COLO829 (cell line): Measurements from ENCODE around the gene TSPAN13.

ENCODE experiments used
- DNase-seq: peaks from one replicate; pipeline ENCODE4 v3.0.0; 2012; ENCODE audit warnings: low spot score

Gene TSPAN13

GRCh38 chr7:16776053-16776452 is 22.5 kb downstream of the TSPAN13 start:
- no peak for DNase-seq

DNA sequence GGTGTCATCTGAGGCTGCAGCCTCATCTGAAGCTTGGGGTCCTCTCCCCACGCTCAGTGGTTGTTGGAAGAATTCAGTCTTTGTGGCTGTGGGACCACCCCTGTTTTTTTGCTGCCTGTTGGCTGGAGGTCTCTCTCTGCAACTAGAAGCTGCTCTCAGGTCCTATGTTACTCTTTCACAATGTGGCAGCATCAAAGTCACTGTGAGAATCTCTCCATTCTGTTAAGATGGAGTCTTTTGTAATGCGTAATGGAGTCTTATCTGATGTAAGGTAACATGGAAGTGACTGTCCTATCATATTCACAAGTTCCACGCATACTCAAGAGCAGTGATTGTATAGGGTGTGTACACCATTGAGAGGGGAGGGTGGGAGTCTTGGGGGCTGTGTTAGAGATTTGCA is 24.9 kb downstream of the TSPAN13 start:
- DNase-seq = no peak

- no peak for DNase-seq
Measured at GRCh38 chr7:16779051-16779450, 25.5 kb downstream of the TSPAN13 start.

GRCh38 chr7:16780596-16780995 is 27.0 kb downstream of the TSPAN13 start:
- DNase-seq = no peak

GRCh38 chr7:16785321-16785720 is 31.8 kb downstream of the TSPAN13 start:
- no peak for DNase-seq

DNA sequence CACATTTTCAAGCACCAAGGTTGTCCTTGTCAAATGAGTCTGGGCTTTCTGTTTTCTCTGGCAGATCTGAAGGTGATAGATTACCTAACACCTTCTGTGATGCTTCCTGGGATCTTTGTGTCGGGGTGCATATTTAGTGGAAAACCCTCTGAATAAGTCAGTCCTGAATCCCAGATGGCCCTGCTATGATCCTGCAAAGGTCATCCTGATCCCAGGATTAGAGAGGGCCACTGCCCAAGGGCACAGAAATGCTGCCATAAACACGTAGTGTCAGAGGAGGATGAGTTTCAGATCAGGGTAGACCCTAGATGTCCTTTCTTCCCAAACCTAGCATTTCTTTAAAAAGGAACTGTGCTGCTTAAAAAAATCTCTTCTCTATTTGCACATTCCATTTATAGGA is 32.3 kb downstream of the TSPAN13 start:
- DNase-seq = no peak

- peak; percentile 63 for DNase-seq
Measured at GRCh38 chr7:16786257-16786656, 32.7 kb downstream of the TSPAN13 start.

DNA sequence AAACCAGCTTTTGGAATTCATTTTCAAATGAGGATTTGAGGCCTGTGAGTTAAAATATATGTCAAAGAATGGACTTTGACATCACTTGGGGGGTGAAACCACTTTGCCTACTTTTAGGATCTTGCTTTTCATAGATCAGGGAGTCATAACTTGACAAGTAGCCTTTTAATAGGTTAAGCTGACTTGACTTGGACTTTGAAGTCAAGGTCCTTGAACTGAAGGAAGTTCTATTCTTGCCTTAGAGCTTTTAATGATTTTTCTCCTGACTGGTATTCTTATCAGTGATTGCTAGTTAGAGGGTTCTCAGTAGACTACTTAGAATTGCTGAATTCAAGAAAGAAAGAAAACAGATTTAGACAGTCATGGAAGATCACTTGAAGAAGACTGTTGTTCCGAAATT is 33.6 kb downstream of the TSPAN13 start:
- no peak for DNase-seq

- DNase-seq = no peak
Measured at GRCh38 chr7:16791071-16791470, 37.5 kb downstream of the TSPAN13 start.

DNA sequence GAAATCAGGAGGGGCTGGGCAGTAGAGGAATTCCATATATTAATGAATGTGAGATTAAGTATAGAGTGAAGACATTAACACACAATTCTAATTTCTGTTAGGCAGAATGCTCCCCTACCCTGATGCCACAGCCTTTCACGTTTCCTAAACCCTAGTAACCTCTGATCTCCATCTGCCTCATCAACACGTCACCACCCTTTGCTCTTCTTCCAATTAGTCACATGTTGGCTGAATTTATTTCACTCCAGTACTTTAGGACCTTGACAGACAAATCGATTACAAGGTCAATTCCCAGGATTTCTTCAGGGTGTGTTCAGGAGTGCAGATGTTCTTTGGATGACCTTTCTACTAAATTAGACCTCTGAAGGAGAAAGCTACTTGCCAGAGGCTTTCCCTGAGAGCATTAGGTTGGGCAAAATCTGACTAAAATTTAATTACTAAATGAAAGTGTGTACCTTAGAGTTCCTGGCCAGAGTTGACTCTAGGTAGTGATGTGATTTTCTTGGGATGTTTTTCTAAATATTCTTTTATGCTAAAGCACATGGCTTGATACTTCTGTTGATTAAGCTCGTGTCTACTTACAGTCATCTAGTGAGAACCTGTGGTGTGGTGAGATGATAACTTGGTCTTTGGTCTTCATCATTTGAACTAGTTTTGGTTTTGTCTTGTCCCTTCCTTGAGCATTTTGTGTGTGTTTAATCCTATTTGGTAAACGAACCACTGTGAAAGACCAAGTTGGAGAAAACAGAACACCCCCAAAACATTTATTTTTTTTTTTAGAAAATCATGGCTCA is 38.5 kb downstream of the TSPAN13 start:
- no peak for DNase-seq

DNA sequence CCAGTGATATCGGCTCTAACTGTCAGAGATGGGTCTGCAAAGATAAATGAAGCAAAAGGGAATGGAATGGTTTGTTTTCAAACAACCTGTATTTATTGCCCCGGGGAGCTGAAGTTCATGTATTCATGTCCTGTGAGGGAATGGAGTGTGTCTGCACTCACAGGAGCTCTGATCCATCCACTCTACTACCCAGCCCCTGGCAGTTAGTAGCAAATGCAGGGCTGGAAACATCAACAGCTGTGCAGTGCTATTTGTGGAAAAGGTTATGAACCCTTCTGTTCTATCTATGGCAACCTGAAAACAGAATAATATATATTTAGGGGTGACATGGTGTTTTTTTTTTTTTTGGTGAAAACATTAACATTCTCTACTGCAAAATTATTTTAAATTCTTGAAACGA is 41.4 kb downstream of the TSPAN13 start:
- no peak for DNase-seq

- DNase-seq = no peak
Measured at GRCh38 chr7:16795624-16796023, 42.1 kb downstream of the TSPAN13 start.

- DNase-seq = peak; percentile 98
Measured at GRCh38 chr7:16801111-16801542, 47.6 kb downstream of the TSPAN13 start.

GRCh38 chr7:16801579-16801978 is 48.0 kb downstream of the TSPAN13 start:
- DNase-seq = no peak

DNA sequence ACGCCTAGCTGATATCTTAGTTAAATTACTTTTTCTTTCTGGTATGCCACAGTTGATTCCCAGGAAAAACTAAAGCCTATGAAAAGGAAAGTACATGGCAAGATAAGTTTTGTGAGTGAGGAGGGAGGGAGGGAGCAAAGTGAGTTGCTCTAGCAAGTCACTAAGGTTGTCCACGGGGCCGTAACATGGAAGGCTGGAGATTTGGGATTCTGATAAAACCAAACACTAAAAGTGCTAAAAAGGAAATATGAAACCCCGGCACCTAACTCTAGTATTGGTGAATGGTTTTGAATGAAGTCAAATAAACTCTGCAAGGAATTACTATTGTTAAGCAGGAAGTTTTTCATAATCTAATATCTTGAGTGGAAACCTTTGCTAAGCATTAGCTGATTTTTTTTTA is 49.6 kb downstream of the TSPAN13 start:
- DNase-seq = no peak

DNA sequence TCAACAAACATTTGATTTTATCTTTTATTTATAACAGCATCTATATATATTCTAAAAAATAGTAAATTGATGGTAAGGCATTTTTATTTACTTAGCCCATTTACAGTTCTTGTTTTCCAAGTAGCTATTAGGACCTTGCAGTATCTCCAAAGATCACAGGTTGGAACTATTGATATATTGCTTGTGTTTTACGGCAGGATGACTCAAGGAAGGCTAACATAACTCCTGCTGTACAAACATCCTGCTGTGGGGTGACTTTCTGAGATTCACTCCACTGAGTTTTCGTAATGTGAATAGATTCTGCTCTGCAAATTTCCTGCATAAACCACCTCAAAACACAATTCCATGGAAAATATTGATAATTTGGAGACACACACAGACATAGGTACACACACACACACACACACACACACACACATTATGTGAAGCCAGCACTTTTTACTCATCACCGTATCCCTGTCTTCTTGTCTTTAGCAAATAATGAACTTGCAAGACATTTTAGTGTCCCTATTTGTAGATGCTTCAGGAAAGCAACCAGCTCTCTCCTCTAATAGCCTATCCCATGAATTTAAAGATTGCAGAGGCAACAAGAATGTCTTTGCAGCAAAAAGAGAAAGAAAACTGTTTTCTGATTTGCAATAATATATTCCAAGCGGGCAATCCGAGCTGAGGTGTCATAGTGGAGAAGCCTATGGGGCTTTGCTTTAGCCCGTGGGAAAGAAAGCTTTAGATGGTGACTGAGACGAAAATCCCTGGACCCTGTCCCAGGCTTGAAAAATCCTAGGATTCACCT is 50.5 kb downstream of the TSPAN13 start:
- DNase-seq = no peak

DNA sequence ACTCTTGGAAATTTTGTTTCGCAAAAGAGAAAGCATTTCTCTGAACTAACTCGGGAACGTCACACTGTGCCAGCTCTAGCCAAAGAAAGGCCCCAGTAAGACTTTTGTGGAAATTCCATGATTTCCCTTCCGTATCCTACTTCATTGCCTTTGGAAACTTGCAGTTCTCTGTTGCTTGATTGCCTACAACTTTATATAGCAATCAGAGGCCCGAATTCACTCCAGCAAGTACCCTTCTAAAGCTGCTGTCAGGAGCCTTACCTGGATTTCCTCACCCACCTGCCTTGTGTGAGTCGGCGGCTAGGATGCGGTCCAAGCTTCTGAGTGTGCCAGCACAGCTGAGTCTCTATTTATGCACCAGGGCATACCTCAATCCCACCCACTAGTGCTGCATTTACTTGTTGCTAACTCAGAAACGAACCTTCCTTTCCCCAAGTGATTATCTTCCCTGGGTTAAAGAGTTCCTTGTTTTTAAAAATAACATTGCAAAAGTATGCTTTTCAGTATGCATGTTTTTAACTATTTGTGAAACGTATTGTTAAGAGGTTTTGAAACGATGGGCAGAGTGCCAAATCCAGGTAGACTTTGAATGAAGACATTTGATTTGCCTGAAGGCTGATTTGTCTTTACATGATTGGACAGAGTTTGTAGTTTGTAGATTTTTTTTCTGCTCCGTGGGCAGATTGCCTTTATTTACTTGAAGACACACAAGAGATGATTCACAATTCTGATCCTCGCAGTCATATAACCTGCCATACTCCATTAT is 51.3 kb downstream of the TSPAN13 start, which contains the start of gene AGR2:
Gene AGR2, minus strand, starts transcription at position 326 of the 766 bp plus-strand sequence. CDS start 3,203 bp downstream, outside the sequence.
- no peak for DNase-seq

GRCh38 chr7:16805441-16805840 is 51.9 kb downstream of the TSPAN13 start:
- DNase-seq = no peak

DNA sequence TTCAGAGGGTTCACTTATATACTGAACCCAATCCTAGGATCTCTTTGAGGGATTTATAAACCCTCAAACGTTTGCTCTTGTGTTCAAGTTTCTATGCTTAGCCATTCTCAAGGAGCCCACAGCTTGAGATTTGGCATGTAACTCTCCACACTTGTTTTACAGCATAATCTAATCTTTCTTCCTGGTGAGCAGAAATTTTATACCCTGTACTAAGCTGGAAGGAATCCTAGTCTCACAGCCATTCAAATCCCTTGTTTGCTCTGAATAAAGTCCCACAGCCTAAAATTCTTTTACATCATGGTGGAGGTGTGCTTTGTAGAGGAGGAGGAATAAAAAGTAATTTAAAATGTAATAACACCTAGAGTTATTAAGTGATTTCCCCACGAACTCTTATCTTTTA is 56.6 kb downstream of the TSPAN13 start:
- no peak for DNase-seq

GRCh38 chr7:16810573-16810972 is 57.0 kb downstream of the TSPAN13 start:
- DNase-seq = no peak

GRCh38 chr7:16811551-16811950 is 58.0 kb downstream of the TSPAN13 start:
- peak; percentile 40 for DNase-seq

- DNase-seq = no peak
Measured at GRCh38 chr7:16812542-16813231, 59.1 kb downstream of the TSPAN13 start.
